GM12801 (cell line): ENCODE results near the gene NACA2.

ENCODE experiments used
- CTCF ChIP-seq: IDR thresholded peaks from one replicate; pipeline ENCODE4 v1.5.1; 2011; ENCODE audit warnings: control low read depth; ENCODE audit not compliant: insufficient read length; ENCODE audit errors: extremely low read depth

Gene NACA2

GRCh38 chr17:61575983-61576382 lies 15.0 kb downstream of the NACA2 start:
- no peak for TF ChIP-seq CTCF

GRCh38 chr17:61575352-61575975 lies 15.6 kb downstream of the NACA2 start:
- no peak for TF ChIP-seq CTCF

- TF ChIP-seq CTCF, result no peak
Observed at GRCh38 chr17:61574542-61575351, 16.3 kb downstream of the NACA2 start.

GRCh38 chr17:61571624-61572023 lies 19.4 kb downstream of the NACA2 start:
- no peak for TF ChIP-seq CTCF

- no peak for TF ChIP-seq CTCF
Observed at GRCh38 chr17:61570118-61570517, 20.9 kb downstream of the NACA2 start.

GRCh38 chr17:61568219-61569072 lies 22.6 kb downstream of the NACA2 start:
- TF ChIP-seq CTCF, result no peak

GRCh38 chr17:61567045-61567802 lies 23.8 kb downstream of the NACA2 start:
- TF ChIP-seq CTCF, result no peak
